Astrocyte (in vitro differentiated cells and primary cell): ENCODE results near the gene SMARCB1.

Experiments used
- EZH2 ChIP-seq: IDR thresholded peaks from 2 replicates; pipeline ENCODE4 v1.6.1; 2012; ENCODE audit warnings: mild to moderate bottlenecking, low read length, inconsistent platforms; ENCODE audit not compliant: insufficient read depth
- TF ChIP-seq, protein P1 (sequence below): IDR thresholded peaks from 2 replicates; pipeline ENCODE4 v1.5.1; 2011; ENCODE audit warnings: low read depth, mild to moderate bottlenecking, inconsistent platforms, low read length, moderate library complexity; ENCODE audit not compliant: insufficient read depth

DNA sequence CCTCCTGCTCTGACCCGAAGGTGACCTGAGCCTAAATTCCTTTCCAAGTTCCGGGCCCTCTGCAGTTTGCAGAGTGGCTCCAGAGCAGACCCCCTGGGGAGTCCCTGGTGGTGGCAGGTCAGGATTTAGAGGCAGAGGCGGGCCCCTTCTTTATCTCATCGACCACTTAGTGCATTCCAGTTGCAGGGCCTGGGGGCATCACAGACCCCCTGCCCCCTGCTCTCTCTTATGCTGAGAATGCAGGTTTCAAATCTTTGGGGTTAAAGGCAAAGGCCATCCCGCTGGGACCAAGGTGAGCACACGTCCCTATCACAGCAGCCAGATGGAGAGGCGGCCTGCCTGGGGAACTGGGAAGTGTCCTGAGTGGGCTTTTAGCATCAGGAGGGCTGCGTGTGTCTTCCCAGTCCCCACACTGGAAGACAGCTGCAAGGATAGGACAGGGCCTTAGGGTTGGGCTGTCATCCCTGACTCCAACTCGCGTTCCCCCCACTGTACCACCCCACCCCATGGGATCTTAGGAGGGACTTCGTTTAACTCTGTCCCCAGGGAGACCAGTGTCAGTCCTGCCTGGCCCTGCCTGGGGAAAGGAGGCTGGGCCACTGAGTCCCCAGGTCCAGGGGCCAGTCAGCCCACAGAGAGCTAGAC is 40.7 kb downstream of the SMARCB1 start:
- TF ChIP-seq, protein P1, sequence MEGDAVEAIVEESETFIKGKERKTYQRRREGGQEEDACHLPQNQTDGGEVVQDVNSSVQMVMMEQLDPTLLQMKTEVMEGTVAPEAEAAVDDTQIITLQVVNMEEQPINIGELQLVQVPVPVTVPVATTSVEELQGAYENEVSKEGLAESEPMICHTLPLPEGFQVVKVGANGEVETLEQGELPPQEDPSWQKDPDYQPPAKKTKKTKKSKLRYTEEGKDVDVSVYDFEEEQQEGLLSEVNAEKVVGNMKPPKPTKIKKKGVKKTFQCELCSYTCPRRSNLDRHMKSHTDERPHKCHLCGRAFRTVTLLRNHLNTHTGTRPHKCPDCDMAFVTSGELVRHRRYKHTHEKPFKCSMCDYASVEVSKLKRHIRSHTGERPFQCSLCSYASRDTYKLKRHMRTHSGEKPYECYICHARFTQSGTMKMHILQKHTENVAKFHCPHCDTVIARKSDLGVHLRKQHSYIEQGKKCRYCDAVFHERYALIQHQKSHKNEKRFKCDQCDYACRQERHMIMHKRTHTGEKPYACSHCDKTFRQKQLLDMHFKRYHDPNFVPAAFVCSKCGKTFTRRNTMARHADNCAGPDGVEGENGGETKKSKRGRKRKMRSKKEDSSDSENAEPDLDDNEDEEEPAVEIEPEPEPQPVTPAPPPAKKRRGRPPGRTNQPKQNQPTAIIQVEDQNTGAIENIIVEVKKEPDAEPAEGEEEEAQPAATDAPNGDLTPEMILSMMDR: no peak
- no peak for TF ChIP-seq EZH2
